ENCODE measurements around the gene TTLL8. TPM values are rescaled to one million over a fixed set of nuclear protein-coding genes. Genes with fewer than 3 reads are reported as not detected.

The TTLL8 gene
- total RNA-seq (2021) (0.30 TPM in 1 of 3 replicates, not detected in the others), Bru-seq, nascent RNA (percentile 3 among the genes with signal in this experiment)
- long read RNA-seq, experiment 1, result 0 reads
- long read RNA-seq, experiment 2, result 0 reads
- long read RNA-seq, experiment 3, result 0 reads

- peaks cover 26% of the 10 kb centered on the region for H3K27me3 Mint-ChIP-seq (ENCODE audit: low read depth)
Measured at GRCh38 chr22:50058061-50058905, at the start of gene TTLL8. TSS of gene TTLL8 (minus strand) at chr22:50058298.

GRCh38 chr22:50107529-50107928, 49.4 kb upstream of the TTLL8 start:
- DNase-seq (ENCODE audit: low spot score) (no peak), ATAC-seq (no peak)
- ChIA-PET POLR2A (no interaction called here), CTCF (no interaction called here)
- Mint-ChIP-seq H3K4me3 (no peak overlapping the region), H3K27ac (no peak overlapping the region), H3K27me3 (ENCODE audit: low read depth) (0 out of 2 replicates have a peak, but pooled peaks cover under 1% of the 10 kb centered on the region), H3K9me3 (no peaks in the 10 kb centered on the region), H3K4me1 (peaks cover 5% of the 10 kb centered on the region), H3K36me3 (no peaks in the 10 kb centered on the region)
- TF ChIP-seq ZSCAN18 (CRISPR knock-in tag; IDR thresholded peaks at IDR 0.05), result no peak
- no peak for TF ChIP-seq EMX1 (CRISPR knock-in tag; IDR thresholded peaks at IDR 0.05)
- TF ChIP-seq CBFB (CRISPR knock-in tag; IDR thresholded peaks at IDR 0.05; ENCODE audit: low read depth), result no peak
- TF ChIP-seq NFE2L1 (CRISPR knock-in tag; IDR thresholded peaks at IDR 0.05), result no peak
- TF ChIP-seq GTF2I (CRISPR knock-in tag; conservative IDR thresholded peaks at IDR 0.05), result no peak
- no peak for TF ChIP-seq MXD4 (CRISPR knock-in tag; IDR thresholded peaks at IDR 0.05; ENCODE audit: borderline replicate concordance)
- TF ChIP-seq NR2C2 (CRISPR knock-in tag; IDR thresholded peaks at IDR 0.05), result no peak
- no peak for TF ChIP-seq ATF3 (CRISPR knock-in tag; conservative IDR thresholded peaks at IDR 0.05)
- TF ChIP-seq STAT6 (CRISPR knock-in tag; conservative IDR thresholded peaks at IDR 0.05; ENCODE audit: low read depth), result no peak
- no peak for TF ChIP-seq JAZF1 (CRISPR knock-in tag; IDR thresholded peaks at IDR 0.05)
- TF ChIP-seq CREM (CRISPR knock-in tag; IDR thresholded peaks at IDR 0.05), result no peak
- no peak for TF ChIP-seq ZNF121 (CRISPR knock-in tag; IDR thresholded peaks at IDR 0.05)
- no peak for TF ChIP-seq TCF7 (CRISPR knock-in tag; IDR thresholded peaks at IDR 0.05; ENCODE audit: low read depth)
- TF ChIP-seq HMGA2 (CRISPR knock-in tag; IDR thresholded peaks at IDR 0.05), result no peak
- TF ChIP-seq KAT7 (CRISPR knock-in tag; IDR thresholded peaks at IDR 0.05; ENCODE audit: borderline replicate concordance), result no peak
- TF ChIP-seq MYBL2 (CRISPR knock-in tag; IDR thresholded peaks at IDR 0.05), result no peak
- no peak for TF ChIP-seq FOXP4 (CRISPR knock-in tag; IDR thresholded peaks at IDR 0.05)

More at GRCh38 chr22:50058061-50058905, at the start of gene TTLL8:
- Mint-ChIP-seq H3K4me1 (peaks cover 12% of the 10 kb centered on the region), H3K36me3 (0 out of 2 replicates have a peak, but pooled peaks cover 4% of the 10 kb centered on the region), H3K4me3 (peak within 1 kb of the TSS; percentile 68), H3K9me3 (peaks cover 7% of the 10 kb centered on the region), H3K27ac (no peak within 1 kb of the TSS)
- ATAC-seq (peak; percentile 16; the same call in 1 of the 2 replicates), DNase-seq (ENCODE audit: low spot score) (no peak)
- TF ChIP-seq HMGXB4 (CRISPR knock-in tag; IDR thresholded peaks at IDR 0.05) (0 out of 2 replicates have a peak, but pooled peaks have one; percentile 13), FOXJ3 (CRISPR knock-in tag; IDR thresholded peaks at IDR 0.05; ENCODE audit: borderline replicate concordance) (no peak)
- POLR2A ChIA-PET, result no interaction called here
- CTCF ChIA-PET, result interaction anchor here (0.6 to 2.7 kb wide), 19 partner anchors 14 to 272 kb away, joined by 3 to 22 read pairs (median 4); partner anchors contain the start of gene MLC1

Measured in WTC11 (cell line).